Stromal cell of bone marrow (primary cell): ENCODE results near the gene ALOX12B.
"Not testable (repeated sequence)": the region's sequence is repeated elsewhere in the genome, so short reads cannot be mapped to it uniquely, and the experiment has no call there.

Source experiments
- DNase-seq: peaks from one replicate; pipeline ENCODE4 v3.0.0-alpha.2; 2012; ENCODE audit warnings: low read depth

The ALOX12B gene

DNA sequence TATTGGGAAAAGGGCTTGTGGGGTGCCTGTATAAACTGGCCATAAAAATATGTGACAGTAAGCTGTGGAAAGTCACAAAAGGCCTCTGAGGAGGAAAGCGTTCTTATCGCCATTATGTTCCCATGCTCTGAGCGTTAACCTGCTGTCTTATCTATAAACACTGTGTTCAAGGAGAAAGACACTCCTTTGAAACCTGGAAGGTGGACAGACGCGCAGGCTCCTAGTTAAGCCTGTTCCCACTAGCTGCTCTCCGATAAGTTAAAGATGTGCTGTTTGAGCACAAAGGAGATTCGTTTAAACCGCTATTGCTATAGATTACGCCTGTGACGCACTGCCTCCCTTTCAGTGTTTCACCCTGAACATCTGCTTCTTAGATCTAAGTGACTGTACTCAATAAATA is 5.2 kb downstream of the ALOX12B start:
- no peak for DNase-seq

DNA sequence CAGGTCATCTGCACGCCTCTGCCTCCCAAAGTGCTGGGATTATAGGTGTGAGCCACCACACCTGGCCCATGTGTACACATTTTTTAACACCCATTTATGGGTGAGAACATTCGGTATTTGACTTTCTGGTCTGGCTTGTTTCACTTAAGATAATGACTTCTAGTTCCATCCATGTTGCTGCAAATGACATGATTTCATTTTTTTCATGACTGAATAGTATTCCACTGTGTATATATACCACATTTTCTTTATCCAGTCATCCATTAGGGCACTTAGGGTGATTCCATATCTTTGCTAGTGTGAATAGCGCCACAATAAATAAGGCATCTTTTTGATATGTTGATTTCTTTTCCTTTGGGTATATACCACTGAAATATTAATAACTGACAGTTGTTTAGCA is 5.6 kb downstream of the ALOX12B start:
- DNase-seq: no peak

DNA sequence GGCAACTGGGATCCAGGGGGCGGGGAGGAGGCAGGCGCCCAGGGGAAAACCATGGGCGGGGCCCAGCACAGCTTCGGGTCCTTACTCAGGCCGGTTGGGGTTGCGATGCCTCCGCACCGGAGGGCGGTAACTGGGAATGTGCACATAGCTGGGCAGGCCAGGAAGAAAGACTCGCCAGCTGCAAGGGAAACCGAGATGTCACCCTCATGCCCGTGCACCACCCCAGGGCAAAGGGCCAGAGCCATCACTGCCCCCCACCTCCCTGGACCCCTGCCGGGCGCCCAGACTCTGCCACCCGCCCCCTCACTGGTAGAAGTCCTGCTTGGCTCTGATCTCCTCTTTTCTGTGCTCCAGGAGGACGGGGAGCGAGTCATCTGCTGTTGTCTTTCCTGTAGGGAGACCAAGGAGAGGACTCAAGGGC is 6.7 kb downstream of the ALOX12B start:
- no peak for DNase-seq

DNA sequence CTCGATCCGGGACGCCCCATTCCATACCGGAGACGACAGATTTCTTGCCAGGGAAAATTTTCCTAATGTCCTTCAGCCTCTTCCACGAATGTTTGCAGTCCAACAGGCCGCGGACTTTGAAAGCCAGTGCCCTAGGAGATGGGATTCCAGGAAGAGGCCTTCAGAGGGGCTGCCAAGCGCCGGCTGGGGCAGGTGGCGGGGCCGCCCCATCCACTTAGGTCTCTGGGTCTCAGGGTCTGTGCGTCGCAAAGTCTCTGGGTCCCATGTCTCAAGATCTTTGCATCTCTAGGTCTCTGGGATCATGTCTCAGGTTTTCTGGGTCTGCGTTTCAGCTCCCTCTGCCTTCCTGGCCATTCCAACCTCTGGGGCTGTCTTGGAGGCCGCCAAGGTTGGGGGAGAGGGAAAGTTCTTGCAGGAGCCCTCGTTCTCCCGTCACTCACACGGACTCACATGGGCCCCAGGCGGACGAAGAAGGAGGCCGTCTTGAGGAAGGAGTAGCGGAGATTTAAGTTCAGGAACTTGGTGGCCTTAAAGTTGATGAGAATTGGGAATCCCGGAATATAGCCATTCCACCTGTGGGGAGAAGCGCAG is 7.2 kb downstream of the ALOX12B start:
- no peak for DNase-seq

DNA sequence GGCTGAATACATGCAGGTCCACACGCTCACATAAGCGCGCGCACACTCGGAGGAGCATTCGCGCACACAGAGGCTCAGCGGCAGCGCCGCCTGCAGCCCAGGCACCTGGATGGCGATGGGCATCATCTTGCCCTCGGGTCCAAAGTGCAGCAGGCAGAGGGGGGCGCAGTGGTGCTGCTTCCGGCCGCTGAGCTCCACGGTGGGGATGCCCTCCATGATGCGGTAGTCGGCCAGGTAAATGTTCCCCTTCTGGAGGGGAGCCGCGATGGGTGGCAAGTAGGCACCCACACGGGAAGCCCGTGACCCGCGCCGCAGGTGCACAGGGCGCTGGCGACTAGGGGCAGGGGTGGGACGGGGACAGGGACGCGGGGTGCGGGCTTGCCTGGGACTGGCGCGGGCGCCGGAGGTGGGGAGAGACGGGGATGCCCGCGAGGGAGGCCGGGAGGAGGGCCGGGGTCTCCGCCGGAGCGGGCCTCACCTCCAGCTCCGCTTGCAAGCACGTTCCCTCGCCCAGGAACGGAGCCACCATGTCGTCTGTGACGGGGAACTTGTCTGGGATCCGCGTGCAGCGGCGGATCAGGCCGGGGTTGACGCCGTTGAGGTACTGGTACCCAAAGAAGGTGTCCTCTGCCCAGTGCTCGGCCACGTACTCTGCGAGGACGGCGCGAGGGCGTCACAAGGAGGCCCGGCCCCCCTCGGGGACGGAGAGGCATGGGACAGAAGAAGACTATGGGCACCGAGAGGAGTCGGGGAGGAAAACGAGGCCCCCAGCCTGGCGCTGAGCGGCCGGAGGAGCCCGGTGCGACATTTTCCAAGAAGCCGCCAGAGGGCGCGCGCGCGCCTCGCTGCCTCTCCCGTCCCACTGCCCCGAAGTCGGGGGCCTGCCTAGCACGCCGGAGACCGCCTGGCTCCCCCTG is 8.0 kb downstream of the ALOX12B start:
- DNase-seq: no peak

DNA sequence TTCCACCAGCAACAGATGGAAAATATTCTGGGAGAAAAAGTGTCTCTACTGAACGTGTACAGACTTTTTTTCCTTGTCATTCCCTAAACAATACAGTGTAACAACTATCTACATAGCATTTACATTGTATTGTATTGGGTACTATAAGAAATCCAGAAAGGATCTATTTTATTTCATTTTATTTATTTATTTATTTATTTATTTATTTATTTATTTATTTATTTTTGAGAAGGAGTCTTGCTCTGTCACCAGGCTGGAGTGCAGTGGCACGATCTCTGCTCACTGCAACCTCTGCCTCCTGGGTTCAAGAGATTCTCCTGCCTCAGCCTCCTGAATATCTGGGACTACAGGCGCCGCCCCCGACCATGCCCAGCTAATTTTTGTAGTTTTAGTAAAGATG is 9.6 kb downstream of the ALOX12B start:
- not testable (repeated sequence) for DNase-seq

DNA sequence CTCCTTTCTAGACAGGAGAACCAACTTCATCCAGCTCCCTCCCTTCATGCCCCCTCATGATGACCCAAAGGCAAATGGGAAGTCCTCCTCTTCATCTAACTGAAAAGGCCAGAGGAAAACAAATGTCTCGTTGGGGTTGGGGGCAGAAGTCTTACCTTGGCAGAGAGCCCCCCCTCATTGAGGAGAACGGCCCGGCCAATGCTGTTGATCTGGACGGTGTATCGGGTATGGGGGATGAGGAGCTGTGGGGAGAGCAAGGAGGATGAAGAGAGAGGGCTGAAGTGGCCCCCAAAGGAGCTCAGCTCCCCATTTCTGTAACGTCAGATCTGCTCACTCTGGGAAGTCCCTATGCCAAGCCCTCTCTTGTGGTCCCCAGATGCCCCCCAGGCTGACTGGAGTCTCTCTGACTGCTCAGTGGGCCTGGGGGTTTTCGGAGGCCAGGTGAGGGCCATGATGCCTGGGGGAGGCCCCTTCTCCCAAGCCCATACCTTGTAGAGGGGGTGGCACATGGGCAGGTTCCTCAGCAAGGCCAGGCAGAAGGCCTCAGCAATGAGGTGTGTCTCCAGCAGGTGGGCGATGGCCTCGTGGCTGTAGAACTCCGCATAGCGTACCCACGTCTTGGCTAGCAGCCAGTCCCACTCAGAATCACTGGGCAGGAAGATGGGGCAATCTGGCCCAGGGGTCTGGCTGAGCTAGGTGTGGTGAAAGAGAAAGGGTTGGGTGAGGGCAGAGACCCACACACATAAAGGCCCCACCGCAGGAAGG is 10.8 kb downstream of the ALOX12B start:
- no peak for DNase-seq

DNA sequence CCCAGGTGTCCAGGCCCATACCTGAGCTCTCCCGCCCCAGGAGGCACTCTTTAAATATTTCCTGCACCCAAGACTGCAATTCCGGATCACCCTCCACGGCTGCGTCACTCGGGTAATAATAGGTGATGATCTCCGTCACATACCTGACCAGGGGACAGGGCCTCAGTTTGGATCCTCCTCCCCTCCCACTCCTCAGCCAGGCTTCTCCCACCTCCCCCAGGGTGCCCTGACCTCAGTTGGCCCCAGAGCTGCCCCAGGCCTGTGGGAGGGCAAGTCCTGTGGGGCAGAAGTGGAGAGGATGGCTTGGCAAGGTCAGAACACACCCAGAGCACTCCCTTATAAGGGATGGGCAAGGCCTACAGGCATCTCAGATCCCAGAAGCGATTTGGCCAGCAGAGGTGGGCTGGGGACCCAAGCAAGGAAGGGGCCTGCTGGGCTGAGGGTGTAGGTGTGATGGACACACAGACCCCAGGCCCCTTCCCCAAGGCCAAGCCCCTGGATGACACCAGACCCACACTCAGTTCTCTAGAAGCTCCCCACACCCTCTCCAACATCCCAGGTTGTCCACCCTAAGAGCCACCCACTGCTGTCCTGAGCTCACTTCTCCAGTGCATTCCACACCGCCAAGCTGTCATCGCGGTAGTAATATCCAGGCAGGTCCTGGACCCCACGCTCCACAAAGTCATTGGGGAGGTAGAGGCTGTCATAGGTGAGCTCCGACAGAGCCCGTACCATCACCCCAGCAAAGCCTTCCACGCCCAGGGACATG is 11.8 kb downstream of the ALOX12B start:
- DNase-seq: no peak

DNA sequence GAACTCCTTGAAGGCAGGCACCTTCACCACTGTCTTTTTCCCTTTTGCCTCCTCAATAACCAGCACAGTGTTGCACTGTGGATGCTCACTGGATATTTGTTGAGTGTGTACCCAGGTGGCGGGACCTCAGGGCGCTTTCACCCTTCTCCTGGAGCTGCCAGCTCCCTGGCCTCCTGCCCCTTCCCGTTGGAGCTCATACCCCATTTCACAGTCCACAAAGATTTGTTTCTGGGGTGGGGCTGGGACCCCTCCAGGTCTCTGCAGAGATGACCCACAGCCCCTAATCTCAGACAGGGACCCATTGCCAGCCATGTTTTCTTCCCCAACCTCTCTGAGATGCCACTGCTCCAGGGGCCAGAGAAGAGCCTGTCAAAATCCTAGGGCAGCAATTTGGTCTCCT is 12.4 kb downstream of the ALOX12B start:
- no peak for DNase-seq

DNA sequence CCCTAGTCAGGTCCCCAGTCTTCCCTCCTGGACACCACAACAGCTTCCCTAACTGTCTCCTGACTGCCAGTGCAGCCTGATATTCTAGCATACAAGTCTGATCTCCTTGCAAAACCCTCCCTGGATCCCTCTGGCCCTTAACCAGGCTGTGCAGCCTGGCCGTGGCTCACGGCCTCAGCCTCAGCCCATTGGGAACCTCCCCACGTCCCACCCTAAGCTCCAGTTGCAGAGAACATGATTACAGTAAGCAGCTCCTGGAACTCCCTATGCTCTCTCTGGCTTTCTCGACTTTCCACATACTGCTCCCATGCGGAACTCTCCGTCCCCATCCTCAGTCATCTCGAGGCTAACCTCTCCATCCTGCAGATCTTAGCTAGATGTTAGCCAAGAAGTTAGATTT is 13.0 kb downstream of the ALOX12B start:
- no peak for DNase-seq

DNA sequence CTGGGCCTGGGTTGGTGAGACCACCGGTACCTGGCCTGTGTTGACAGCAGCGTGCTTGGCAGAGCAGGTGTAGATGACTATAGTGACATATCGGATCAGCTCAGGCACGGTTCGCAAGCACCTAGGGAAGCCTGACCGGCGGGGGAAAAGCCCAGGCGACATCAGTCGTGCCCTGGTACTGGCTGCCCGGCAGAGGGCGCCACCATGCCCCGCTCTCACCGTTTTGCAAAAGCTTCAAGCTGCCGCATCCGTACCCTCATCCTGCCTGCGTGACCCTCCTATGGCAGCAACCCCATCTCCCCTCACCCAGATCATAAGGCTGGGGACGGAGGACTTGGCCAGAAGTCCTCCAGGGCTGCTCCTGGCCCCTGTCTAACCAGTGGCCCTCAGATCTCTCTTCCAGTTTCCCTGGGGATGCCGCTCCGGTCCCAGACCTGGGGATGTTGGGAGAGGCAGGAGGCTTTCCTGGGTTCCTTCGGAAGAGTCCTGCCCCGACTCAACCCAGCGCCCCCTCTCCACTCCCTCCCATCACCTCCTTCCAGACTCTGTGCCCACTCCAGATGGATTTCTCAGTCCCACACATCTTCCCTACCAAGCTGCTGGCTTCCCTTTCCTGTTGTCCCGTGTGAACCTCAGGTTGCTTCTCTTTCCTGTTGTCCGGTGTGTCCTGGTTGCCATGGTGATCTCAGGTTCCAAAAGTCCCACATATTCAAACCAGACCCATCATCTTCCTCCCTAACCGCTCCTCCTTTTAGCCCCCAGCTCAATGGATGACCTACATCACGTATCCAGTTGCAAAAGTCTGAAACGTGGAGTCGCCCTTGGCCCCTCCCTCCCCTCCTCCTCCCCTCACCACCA is 13.7 kb downstream of the ALOX12B start:
- no peak for DNase-seq

DNA sequence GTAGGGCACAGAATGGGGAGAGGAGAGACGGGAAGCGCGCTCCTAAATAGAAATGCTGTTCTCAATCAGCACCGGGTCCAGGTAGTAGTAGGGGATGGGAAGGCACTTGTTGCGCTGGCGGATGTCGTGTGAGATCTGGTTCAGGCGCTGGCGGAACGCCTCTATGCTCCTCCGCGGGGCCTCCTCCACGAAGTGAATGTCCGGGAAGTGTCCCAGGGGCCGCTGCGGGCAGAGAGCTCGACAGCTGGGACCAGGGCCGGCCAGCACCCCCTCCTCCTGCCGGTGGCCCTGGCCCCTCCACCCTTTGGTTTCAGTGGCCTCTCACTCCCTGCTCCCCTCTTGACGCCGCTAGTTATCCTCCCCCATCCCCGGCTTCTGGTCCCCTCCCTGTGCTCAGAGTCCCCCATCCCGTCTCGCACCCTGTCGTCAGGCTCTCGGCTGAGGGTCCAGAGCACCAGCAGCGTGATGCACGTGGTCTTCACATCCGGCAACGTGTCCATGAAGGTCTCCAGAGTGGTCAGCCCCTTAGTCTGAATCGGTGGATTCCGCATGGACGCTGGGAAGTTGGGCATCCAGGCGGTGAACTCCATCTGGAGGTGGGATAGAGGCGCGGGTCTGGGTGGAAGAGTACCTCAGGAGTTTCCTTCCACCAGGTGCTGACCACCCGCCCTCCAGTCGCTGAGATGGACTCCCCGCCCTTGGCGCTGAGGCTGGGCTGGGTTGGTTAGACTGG is 14.6 kb downstream of the ALOX12B start:
- no peak for DNase-seq

DNA sequence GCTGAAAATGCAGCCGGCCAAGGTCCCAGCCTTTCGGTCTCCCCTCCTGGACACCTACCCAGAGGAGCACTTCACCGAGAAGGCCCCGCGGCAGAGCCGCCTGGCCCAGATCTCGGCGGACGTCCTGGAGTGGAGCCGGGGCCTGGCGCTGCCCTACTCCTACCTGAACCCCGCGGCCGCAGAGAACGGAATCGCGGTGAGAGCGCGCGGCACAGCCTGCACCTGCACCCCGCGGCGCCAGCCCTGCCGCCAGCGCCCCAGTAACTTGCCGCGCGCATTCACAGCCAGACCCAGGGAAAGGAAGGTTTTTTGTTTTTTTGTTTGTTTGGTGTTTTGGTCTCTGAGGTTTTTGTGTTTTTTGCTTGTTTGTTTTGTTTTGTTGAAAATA is 15.2 kb downstream of the ALOX12B start:
- DNase-seq: no peak

DNA sequence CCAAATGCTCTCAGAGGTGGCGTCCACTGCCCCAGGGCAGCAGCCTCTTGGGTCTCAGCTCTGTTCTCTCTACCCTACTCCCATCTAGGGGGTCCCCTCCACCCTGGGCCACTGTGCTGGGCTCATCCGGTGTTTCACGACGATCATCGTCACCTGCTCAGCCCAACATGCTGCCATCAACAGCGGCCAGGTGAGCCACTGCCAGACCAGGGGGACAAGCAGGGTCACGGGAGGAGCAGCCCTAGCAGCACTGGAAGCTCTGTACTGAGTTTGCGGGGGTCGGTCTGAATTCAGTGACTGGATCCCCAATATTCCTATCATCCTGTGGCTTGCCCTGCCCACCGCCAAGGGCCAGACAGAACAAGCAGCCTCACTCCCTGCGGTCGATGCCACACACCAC is 16.0 kb downstream of the ALOX12B start:
- DNase-seq: no peak

DNA sequence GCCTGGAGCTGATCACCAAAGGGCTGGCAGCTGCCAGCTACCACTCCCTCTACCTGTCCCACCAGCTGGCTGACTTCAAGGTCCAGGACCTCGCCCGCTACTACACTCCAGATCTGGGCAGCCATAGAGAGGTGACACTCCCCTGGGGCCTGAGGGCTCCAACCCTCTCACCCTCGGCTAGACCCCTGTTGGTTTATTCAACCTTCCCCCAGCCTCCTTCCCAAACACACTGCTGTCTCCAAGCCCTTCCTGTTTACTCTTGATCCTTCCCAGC is 18.0 kb downstream of the ALOX12B start:
- no peak for DNase-seq

DNA sequence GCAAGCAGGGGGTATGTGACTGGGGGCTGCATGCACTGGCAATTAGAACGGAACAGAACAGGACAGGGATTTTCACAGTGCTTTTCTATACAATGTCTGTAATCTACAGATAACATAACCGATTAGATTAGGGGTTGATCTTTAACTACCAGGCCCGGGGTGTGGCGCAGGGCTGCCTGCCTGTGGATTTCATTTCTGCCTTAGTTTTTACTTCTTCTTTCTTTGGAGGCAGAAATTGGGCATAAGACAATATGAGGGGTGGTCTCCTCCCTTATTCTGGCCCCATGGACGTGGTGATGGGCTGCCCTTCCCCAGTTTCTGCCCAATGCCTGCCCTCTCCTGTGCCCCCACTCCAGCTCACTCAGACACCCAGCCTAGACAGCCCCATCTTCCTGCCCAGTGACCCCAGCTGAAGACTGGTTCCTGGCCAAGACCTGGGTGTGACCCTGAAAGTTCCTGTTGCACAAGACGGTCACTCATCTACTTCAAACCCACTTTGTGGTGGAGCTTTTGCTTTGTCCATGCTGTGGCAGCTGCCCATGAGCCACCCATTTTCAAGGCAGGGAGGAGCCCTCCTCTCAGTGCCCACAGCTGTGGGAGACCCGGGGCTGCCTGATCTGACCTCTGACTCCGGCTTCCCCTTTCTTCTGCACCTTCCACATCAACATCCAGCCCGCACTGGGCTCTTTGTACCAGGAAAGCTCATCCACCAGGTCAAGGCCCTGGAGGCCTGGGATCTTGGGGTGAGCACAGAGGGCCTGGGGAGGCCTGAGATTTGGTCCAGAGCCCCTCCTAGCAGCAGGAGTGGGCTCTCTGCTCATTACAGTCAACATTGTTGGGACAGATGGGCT is 18.6 kb downstream of the ALOX12B start:
- DNase-seq: no peak

DNA sequence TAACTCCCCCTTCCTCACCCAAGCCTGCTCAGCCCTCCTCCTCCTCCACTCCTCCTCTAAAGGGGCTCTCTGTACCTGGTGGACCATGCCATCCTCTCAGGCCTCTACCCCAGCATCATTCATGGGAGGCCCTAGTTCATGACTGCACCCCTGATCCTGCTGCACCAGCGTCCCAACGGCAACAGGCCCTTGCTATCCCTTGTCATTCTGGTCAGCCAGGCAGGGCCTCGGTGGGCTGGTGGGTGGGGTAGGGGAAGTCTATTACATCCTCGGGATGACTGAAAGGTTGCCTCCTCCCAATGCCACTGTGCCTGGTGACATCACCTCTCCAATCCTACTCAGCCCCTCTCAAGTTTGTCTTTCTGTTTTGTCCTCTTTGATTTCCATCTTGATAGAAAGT is 19.7 kb downstream of the ALOX12B start:
- DNase-seq: no peak

DNA sequence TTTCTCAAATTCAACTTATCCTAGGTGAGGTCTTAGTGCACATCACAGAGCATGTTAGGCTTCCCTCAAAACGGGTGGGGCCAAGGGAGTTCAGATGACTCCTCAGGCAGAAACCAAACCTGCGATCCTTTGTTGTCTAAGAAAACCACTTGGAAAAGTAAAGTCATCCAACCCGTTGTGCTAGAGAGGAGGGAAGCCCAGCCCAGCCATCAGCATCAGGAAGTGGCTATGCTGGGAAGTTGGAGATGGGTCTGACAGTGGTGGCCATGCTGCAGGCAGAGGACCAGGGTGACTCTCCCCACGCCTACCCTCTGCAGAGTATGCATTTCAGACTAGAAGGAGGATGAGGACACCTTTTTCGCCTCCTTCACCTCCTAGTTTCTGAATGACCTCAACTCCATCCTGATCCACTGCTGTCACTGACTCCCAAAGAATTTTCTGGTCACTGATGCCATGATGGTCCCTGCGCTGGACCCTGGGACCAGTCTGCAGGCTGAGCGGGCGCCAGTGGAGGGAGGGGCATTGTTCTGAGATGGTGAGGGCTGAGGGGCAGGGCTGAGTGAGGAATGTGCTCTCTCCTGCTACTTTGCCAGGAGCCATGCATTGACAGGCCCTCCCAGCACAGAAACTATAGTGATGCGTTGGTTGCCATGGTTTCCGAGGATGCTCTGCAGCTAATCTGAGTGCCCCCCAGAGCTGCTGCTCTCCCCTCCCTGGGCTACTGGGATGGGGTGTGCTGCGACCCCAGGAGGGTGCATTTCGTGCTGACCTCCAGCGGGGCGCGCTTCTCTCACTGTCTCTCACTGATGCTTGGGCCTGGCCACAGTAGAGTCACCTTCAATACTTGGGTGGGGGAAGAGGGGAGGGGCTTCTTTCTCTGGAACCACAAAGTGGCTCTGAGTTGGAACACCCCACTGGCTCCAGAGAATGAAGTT is 20.4 kb downstream of the ALOX12B start:
- DNase-seq: no peak

DNA sequence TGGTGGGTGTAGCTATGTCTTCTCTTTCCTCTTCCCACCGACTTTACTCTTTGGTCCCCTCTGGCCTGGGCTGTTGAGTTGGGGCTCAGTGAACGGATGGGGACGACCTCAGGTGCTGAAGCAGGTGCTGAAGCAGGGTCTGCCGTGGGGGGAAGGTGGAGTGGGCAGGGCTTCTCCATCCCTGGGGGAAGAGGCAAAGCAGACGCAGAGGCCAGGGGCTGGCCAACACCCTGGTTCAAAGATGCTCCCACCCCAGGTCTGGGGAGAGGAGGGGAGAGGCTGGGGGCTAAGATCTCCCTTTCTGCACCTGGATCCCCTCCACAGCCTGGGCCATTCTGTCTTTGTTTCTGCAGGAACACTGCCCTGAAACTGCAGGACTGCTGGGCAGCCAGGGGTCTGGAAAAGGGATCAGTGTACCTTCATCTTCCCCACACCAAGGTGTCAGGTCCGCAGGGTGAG is 22.9 kb downstream of the ALOX12B start:
- no peak for DNase-seq
